Activated naive CD4-positive, alpha-beta T cell treated with anti-CD3 and anti-CD28 coated beads, Interleukin-2, amount 10 ng/mL, durations not matched to agents 7 days and 5 days (primary cell): ENCODE data around the gene YBX2.

Experiments
- CTCF ChIA-PET: fragments of 350-600 bp; sonication (Branson Sonifier 250); formaldehyde crosslinking; loops from one replicate; lab custom pipeline; 2021; ENCODE audit warnings: antibody characterized with exemption; lab: Charles Lee
- DNase-seq: peaks from one replicate; pipeline ENCODE4 v3.0.0-alpha.2; 2020
- H3K27ac Mint-ChIP-seq: one replicate; pipeline ENCODE4 v1.8.0; 2021; ENCODE audit warnings: mild to moderate bottlenecking, moderate library complexity, mixed read lengths
- H3K27me3 Mint-ChIP-seq: one replicate; pipeline ENCODE4 v1.8.0; 2021; ENCODE audit warnings: mild to moderate bottlenecking, mixed read lengths
- H3K36me3 Mint-ChIP-seq: one replicate; pipeline ENCODE4 v1.8.0; 2021; ENCODE audit warnings: mixed read lengths
- H3K4me1 Mint-ChIP-seq: one replicate; pipeline ENCODE4 v1.8.0; 2021; ENCODE audit warnings: mixed read lengths
- H3K4me3 Mint-ChIP-seq: one replicate; pipeline ENCODE4 v1.8.0; 2021; ENCODE audit warnings: mild to moderate bottlenecking, moderate library complexity, mixed read lengths
- H3K9me3 Mint-ChIP-seq: one replicate; pipeline ENCODE4 v1.8.0; 2021; ENCODE audit warnings: mixed read lengths

YBX2 gene

GRCh38 chr17:7306911-7307685 is 12.7 kb upstream of the YBX2 start, which contains the start of gene EIF5A:
Gene EIF5A, plus strand, starts transcription at chr17:7307628. Its CDS starts 2,008 bp downstream, at chr17:7309636.
- Mint-ChIP-seq H3K4me1 (peaks cover 45% of the 10 kb centered on the region), H3K27me3 (peaks cover 4% of the 10 kb centered on the region), H3K36me3 (peaks cover 33% of the 10 kb centered on the region), H3K27ac (peak within 1 kb of the TSS; percentile 100), H3K4me3 (peak within 1 kb of the TSS; percentile 96), H3K9me3 (no peaks in the 10 kb centered on the region)
- DNase-seq: peak; percentile 100
- CTCF ChIA-PET: no interaction called here

GRCh38 chr17:7304179-7304578 is 9.7 kb upstream of the YBX2 start:
- CTCF ChIA-PET: interaction anchor here (1.1 to 2.5 kb wide), 2 partner anchors 8 to 20 kb away, joined by 4 to 11 read pairs; no protein-coding TSS in a partner anchor
- Mint-ChIP-seq H3K9me3 (no peaks in the 10 kb centered on the region), H3K36me3 (peaks cover 8% of the 10 kb centered on the region), H3K4me3 (no peak overlapping the region), H3K27ac (peak overlapping the region; percentile 3), H3K4me1 (peaks cover 18% of the 10 kb centered on the region), H3K27me3 (peaks cover 26% of the 10 kb centered on the region)
- DNase-seq: no peak

GRCh38 chr17:7296189-7296861 is 1.9 kb upstream of the YBX2 start:
- no peak overlapping the region for H3K4me3 Mint-ChIP-seq
- peak overlapping the region; percentile 52 for H3K27ac Mint-ChIP-seq
- peak; percentile 71 for DNase-seq
- H3K27me3 Mint-ChIP-seq: peaks cover 91% of the 10 kb centered on the region
- CTCF ChIA-PET: interaction anchor here (0.6 to 5.8 kb wide), 22 partner anchors 9 to 250 kb away, joined by 3 to 78 read pairs (median 3); partner anchors contain the start of genes ACADVL, DLG4, GABARAP and NEURL4
- no peaks in the 10 kb centered on the region for H3K36me3 Mint-ChIP-seq
- H3K4me1 Mint-ChIP-seq: peaks cover 28% of the 10 kb centered on the region
- H3K9me3 Mint-ChIP-seq: no peaks in the 10 kb centered on the region

- Mint-ChIP-seq H3K9me3 (no peaks in the 10 kb centered on the region), H3K36me3 (no peaks in the 10 kb centered on the region), H3K4me3 (peak overlapping the region; percentile 74), H3K27me3 (peaks cover 93% of the 10 kb centered on the region), H3K4me1 (peaks cover 28% of the 10 kb centered on the region), H3K27ac (peak overlapping the region; percentile 52)
- DNase-seq: no peak
- CTCF ChIA-PET: interaction anchor here (0.6 to 5.8 kb wide), 20 partner anchors 10 to 250 kb away, joined by 3 to 78 read pairs (median 3); partner anchors contain the start of genes ACADVL, DLG4, NEURL4 and SLC2A4
Observed at GRCh38 chr17:7295230-7296180, 1.1 kb upstream of the YBX2 start.

- H3K9me3 Mint-ChIP-seq: no peaks in the 10 kb centered on the region
- no peak overlapping the region for H3K4me3 Mint-ChIP-seq
- H3K36me3 Mint-ChIP-seq: no peaks in the 10 kb centered on the region
- H3K27me3 Mint-ChIP-seq: peaks cover 96% of the 10 kb centered on the region
- CTCF ChIA-PET: interaction anchor here (0.6 kb wide), 1 partner anchor 444 kb away, joined by 3 read pairs; no protein-coding TSS in a partner anchor
- no peak overlapping the region for H3K27ac Mint-ChIP-seq
- DNase-seq: peak; percentile 59
- H3K4me1 Mint-ChIP-seq: peaks cover 28% of the 10 kb centered on the region
Observed at GRCh38 chr17:7293816-7294613, 424 bp downstream of the YBX2 start.

- CTCF ChIA-PET: no interaction called here
- Mint-ChIP-seq H3K36me3 (no peaks in the 10 kb centered on the region), H3K4me1 (peaks cover 28% of the 10 kb centered on the region), H3K27me3 (peaks cover 98% of the 10 kb centered on the region), H3K4me3 (no peak overlapping the region), H3K9me3 (no peaks in the 10 kb centered on the region), H3K27ac (no peak overlapping the region)
- DNase-seq: no peak
Observed at GRCh38 chr17:7293159-7293558, 1.3 kb downstream of the YBX2 start.

GRCh38 chr17:7292729-7293128 is 1.7 kb downstream of the YBX2 start:
- H3K4me1 Mint-ChIP-seq: peaks cover 28% of the 10 kb centered on the region
- no peak for DNase-seq
- CTCF ChIA-PET: interaction anchor here (0.6 kb wide), 1 partner anchor 12 kb away, joined by 4 read pairs; the partner anchor contains the start of gene SLC2A4
- H3K27me3 Mint-ChIP-seq: peaks cover 98% of the 10 kb centered on the region
- no peak overlapping the region for H3K4me3 Mint-ChIP-seq
- no peaks in the 10 kb centered on the region for H3K36me3 Mint-ChIP-seq
- no peaks in the 10 kb centered on the region for H3K9me3 Mint-ChIP-seq
- no peak overlapping the region for H3K27ac Mint-ChIP-seq

GRCh38 chr17:7292194-7292593 is 2.2 kb downstream of the YBX2 start:
- H3K4me3 Mint-ChIP-seq: no peak overlapping the region
- no peaks in the 10 kb centered on the region for H3K36me3 Mint-ChIP-seq
- peaks cover 28% of the 10 kb centered on the region for H3K4me1 Mint-ChIP-seq
- no peaks in the 10 kb centered on the region for H3K9me3 Mint-ChIP-seq
- H3K27me3 Mint-ChIP-seq: peaks cover 98% of the 10 kb centered on the region
- no peak overlapping the region for H3K27ac Mint-ChIP-seq
- no peak for DNase-seq
- CTCF ChIA-PET: interaction anchor here (0.6 kb wide), 1 partner anchor 11 kb away, joined by 4 read pairs; the partner anchor contains the start of gene SLC2A4

GRCh38 chr17:7290685-7291084 is 3.8 kb downstream of the YBX2 start:
- H3K36me3 Mint-ChIP-seq: no peaks in the 10 kb centered on the region
- peaks cover 97% of the 10 kb centered on the region for H3K27me3 Mint-ChIP-seq
- no peak overlapping the region for H3K27ac Mint-ChIP-seq
- no peak for DNase-seq
- H3K9me3 Mint-ChIP-seq: no peaks in the 10 kb centered on the region
- peaks cover 16% of the 10 kb centered on the region for H3K4me1 Mint-ChIP-seq
- H3K4me3 Mint-ChIP-seq: no peak overlapping the region
- CTCF ChIA-PET: no interaction called here

- Mint-ChIP-seq H3K27ac (no peak overlapping the region), H3K4me1 (peaks cover 13% of the 10 kb centered on the region), H3K27me3 (peaks cover 97% of the 10 kb centered on the region), H3K36me3 (no peaks in the 10 kb centered on the region), H3K4me3 (no peak overlapping the region), H3K9me3 (no peaks in the 10 kb centered on the region)
- DNase-seq: no peak
- CTCF ChIA-PET: no interaction called here
Observed at GRCh38 chr17:7290166-7290565, 4.3 kb downstream of the YBX2 start.

- H3K4me3 Mint-ChIP-seq: no peak overlapping the region
- CTCF ChIA-PET: no interaction called here
- peaks cover 97% of the 10 kb centered on the region for H3K27me3 Mint-ChIP-seq
- H3K4me1 Mint-ChIP-seq: peaks cover 9% of the 10 kb centered on the region
- H3K27ac Mint-ChIP-seq: no peak overlapping the region
- no peaks in the 10 kb centered on the region for H3K36me3 Mint-ChIP-seq
- DNase-seq: no peak
- no peaks in the 10 kb centered on the region for H3K9me3 Mint-ChIP-seq
Observed at GRCh38 chr17:7289256-7290032, 5.0 kb downstream of the YBX2 start.

GRCh38 chr17:7285679-7286078 is 8.8 kb downstream of the YBX2 start:
- Mint-ChIP-seq H3K27ac (no peak overlapping the region), H3K4me1 (peaks cover 19% of the 10 kb centered on the region), H3K36me3 (no peaks in the 10 kb centered on the region), H3K4me3 (no peak overlapping the region), H3K9me3 (no peaks in the 10 kb centered on the region), H3K27me3 (peaks cover 99% of the 10 kb centered on the region)
- CTCF ChIA-PET: interaction anchor here (0.6 to 10.4 kb wide), 2 partner anchors 12 to 374 kb away, joined by 3 to 78 read pairs; no protein-coding TSS in a partner anchor
- DNase-seq: no peak
